ENCODE results near the gene KBTBD7.

- TF ChIP-seq, protein P1, sequence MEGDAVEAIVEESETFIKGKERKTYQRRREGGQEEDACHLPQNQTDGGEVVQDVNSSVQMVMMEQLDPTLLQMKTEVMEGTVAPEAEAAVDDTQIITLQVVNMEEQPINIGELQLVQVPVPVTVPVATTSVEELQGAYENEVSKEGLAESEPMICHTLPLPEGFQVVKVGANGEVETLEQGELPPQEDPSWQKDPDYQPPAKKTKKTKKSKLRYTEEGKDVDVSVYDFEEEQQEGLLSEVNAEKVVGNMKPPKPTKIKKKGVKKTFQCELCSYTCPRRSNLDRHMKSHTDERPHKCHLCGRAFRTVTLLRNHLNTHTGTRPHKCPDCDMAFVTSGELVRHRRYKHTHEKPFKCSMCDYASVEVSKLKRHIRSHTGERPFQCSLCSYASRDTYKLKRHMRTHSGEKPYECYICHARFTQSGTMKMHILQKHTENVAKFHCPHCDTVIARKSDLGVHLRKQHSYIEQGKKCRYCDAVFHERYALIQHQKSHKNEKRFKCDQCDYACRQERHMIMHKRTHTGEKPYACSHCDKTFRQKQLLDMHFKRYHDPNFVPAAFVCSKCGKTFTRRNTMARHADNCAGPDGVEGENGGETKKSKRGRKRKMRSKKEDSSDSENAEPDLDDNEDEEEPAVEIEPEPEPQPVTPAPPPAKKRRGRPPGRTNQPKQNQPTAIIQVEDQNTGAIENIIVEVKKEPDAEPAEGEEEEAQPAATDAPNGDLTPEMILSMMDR (IDR thresholded peaks at IDR 0.05): no peak
- TF ChIP-seq EZH2 (IDR thresholded peaks at IDR 0.05; ENCODE audit: borderline replicate concordance, insufficient read depth, low read depth, low read length, poor library complexity, severe bottlenecking): no peak
Observed at GRCh38 chr13:41196620-41197019, 2.3 kb upstream of the KBTBD7 start.

All from B cell (primary cell).